ENCODE data around the gene TMEM242. TPM values are rescaled to one million over a fixed set of nuclear protein-coding genes. Genes with fewer than 3 reads are reported as not detected.
A peak's percentile ranks its signal among the peaks of the same experiment; 100 is the strongest.

The TMEM242 gene
- total RNA-seq, 3 donors from 2014 or later: 10.0 to 14.1 (median 13.4) TPM

- Histone ChIP-seq H3K4me3 (no peak overlapping the region), H3K36me3 (ENCODE audit: low read depth) (no peaks in the 10 kb centered on the region), H3K4me1 (ENCODE audit: low read depth) (peaks cover 7% of the 10 kb centered on the region), H3K9me3 (no peaks in the 10 kb centered on the region)
- ATAC-seq: no peak
- TF ChIP-seq CTCF (IDR thresholded peaks at IDR 0.05): no peak
- DNase-seq: no peak
- intact Hi-C loops (cut with DNase I, micrococcal nuclease): no loop called here
Observed at GRCh38 chr6:157270916-157271315, 52.4 kb downstream of the TMEM242 start.

GRCh38 chr6:157270308-157270707 is 53.0 kb downstream of the TMEM242 start:
- no peaks in the 10 kb centered on the region for H3K36me3 ChIP-seq (ENCODE audit: low read depth)
- H3K4me3 ChIP-seq: no peak overlapping the region
- ATAC-seq: no peak
- intact Hi-C loops (cut with DNase I, micrococcal nuclease): no loop called here
- no peak for TF ChIP-seq CTCF (IDR thresholded peaks at IDR 0.05)
- H3K9me3 ChIP-seq: no peaks in the 10 kb centered on the region
- DNase-seq: no peak
- H3K4me1 ChIP-seq (ENCODE audit: low read depth): peaks cover 7% of the 10 kb centered on the region

GRCh38 chr6:157269261-157269794 is 54.0 kb downstream of the TMEM242 start:
- no peak for TF ChIP-seq CTCF (IDR thresholded peaks at IDR 0.05)

GRCh38 chr6:157268835-157269234 is 54.5 kb downstream of the TMEM242 start:
- Histone ChIP-seq H3K4me1 (ENCODE audit: low read depth) (peaks cover 7% of the 10 kb centered on the region), H3K36me3 (ENCODE audit: low read depth) (no peaks in the 10 kb centered on the region), H3K9me3 (no peaks in the 10 kb centered on the region), H3K4me3 (no peak overlapping the region)
- intact Hi-C loops (cut with DNase I, micrococcal nuclease): no loop called here
- ATAC-seq: no peak
- TF ChIP-seq CTCF (IDR thresholded peaks at IDR 0.05): no peak
- DNase-seq: no peak

More at GRCh38 chr6:157269261-157269794, 54.0 kb downstream of the TMEM242 start:
- no peaks in the 10 kb centered on the region for H3K36me3 ChIP-seq (ENCODE audit: low read depth)
- peak; percentile 59 for ATAC-seq
- peaks cover 7% of the 10 kb centered on the region for H3K4me1 ChIP-seq (ENCODE audit: low read depth)
- intact Hi-C loops (cut with DNase I, micrococcal nuclease): no loop called here
- peak; percentile 61 to 69 (median 68) for DNase-seq
- no peaks in the 10 kb centered on the region for H3K9me3 ChIP-seq
- H3K4me3 ChIP-seq: no peak overlapping the region

GRCh38 chr6:157268396-157268795 is 54.9 kb downstream of the TMEM242 start:
- TF ChIP-seq CTCF (IDR thresholded peaks at IDR 0.05): no peak
- no peak for ATAC-seq
- Histone ChIP-seq H3K9me3 (no peaks in the 10 kb centered on the region), H3K36me3 (ENCODE audit: low read depth) (no peaks in the 10 kb centered on the region), H3K4me1 (ENCODE audit: low read depth) (peaks cover 7% of the 10 kb centered on the region), H3K4me3 (no peak overlapping the region)
- DNase-seq: no peak
- intact Hi-C loops (cut with DNase I, micrococcal nuclease): no loop called here

- peak in 1 of 3 donors; percentile 1 for DNase-seq
- Histone ChIP-seq H3K4me1 (ENCODE audit: low read depth) (peaks cover 7% of the 10 kb centered on the region), H3K9me3 (no peaks in the 10 kb centered on the region), H3K4me3 (no peak overlapping the region), H3K36me3 (ENCODE audit: low read depth) (no peaks in the 10 kb centered on the region)
- intact Hi-C loops (cut with DNase I, micrococcal nuclease): no loop called here
- no peak for ATAC-seq
- no peak for TF ChIP-seq CTCF (IDR thresholded peaks at IDR 0.05)
Observed at GRCh38 chr6:157267654-157268053, 55.7 kb downstream of the TMEM242 start.

Measured in mucosa of descending colon (tissue), 3 donors.